ENCODE results near the gene RPL15.

Gene RPL15

DNA sequence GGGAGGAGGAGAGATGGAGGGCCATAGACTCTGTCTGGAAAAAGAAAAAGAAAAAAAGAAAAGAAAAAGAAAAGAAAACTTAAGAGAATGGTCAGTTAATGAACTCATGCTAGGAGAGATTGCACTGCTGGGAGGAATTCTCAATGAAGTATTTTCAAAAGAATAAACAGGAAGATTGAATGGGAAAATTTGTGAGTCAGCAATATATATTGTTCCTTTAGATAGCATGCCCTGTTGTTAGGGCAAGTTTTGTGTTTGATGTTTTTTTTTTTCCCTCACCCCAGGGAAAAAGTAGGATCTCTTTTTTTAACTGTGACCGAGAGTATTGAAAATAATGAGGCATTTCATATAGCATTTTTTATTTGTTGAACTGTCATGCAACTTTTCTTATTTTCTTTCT, 20.4 kb downstream of the RPL15 start:
- no peak for DNase-seq

- no peak for DNase-seq
Measured at GRCh38 chr3:23938688-23939087, 21.8 kb downstream of the RPL15 start.

DNA sequence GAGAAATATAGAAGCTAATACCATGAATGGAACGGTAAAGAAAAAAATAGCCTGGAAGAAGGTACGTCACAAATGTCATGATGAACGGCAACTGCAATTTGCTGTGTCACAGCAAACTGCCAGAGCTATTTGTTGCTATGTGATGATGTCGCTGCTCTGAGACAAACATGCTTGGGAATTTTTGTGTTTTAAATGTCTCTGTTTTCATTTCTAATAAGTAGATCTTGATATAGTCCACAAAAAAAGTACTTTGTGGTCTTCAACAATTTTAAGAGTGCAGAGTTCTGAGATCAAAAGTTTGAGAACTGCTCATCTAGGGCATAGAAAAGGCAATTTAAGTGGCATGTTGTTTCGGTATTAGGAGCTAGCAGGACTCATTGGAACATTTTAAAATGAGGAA, 23.8 kb downstream of the RPL15 start:
- DNase-seq, result no peak

DNA sequence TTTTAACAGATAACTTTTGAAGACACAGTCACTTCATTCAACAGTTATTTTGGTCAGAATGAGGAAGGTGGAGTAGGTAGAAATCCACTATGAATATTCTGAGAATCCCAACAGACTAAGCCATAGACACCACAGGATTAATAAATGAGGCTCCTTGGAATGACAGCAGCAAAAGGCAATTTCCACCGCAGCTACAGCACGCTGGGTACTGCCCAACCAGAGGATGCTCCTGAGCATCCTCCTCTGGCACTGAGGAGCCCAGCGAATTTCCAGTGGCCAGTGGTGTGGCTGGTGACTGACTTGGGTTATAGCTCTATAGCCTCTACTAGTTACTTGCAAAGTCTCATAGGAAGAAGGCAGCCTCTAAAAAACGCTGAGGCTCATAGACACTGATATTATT, 24.5 kb downstream of the RPL15 start:
- DNase-seq, result no peak

GRCh38 chr3:23942546-23942945, 25.6 kb downstream of the RPL15 start:
- no peak for DNase-seq

DNA sequence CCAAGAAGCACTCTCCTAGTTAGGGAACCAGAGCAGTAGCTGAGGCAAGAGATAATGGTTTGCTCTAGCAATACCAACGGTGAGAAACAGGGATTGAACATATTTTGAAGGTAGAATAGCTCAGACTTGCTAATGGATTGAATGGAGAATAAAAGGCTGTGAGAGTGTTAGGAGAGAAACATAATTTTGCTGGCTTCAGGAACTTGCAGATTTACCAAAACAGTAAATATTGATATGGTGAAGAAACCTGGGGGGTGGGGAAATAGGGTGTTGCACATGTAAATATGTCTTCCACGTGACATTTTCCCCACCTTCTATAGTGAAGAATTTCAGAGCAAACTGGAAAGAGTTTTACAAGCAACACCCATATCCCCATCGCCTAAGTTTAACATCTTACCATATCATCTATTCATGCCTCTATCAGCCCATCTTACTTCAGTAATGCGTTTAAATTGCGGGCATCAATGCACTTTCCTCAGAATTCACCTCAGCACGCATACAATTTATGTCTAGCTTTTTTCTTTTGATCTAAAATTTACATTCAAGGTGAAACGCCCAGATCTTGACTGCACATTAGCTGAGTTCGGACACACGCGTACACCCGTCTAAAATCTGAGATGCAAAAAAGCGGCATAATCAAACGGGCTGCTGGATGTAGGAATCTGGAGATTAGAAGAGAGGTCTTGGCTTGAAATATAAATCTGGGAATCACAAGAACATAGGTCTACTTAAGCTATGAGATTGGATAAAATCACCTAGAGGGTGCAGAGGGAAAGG, 27.3 kb downstream of the RPL15 start:
- DNase-seq, result no peak

DNA sequence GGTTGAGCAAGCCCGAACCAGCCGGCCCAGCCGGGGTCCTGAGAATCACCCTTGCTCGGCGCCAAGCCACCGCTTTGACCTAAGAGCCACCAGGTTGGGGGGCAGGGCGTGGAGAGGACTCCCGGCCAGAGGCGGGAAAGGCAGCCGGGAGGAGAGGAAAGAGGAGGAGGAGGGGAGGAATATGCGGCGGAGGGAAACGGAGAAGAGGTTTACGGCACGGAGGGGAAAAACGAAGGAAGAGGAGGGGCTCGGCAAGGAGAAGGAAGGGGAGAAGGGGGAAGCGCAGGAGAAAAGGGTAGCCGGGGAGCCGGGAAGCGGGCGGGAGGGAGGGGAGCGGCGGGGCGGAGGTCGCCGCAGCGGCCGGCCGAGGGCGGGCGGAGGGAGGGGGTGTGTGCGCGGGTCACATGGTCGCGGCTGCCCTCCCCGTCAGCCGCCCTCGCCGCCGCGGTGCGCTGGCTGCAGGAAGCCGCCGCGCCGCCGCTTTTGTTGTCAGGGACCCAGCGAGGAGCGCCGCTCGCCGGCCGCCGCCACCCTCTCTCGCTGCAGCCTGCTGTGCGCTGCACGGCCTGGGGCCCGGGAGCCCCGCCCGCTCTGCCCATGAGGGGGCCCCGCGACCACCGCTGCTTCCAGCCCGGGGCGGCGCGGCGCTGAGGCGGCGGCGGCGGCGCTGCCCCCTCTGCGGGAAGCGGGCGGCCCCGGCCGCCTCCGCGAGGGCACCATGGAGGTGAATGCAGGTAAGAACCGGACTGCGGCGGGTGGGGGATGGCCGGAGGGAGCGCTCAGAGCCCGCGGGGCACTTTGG, 28.1 kb downstream of the RPL15 start, which contains the start of gene NR1D2:
Gene NR1D2, plus strand, starts transcription at position 426 of the 802 bp plus-strand sequence. Its CDS starts 293 bp downstream, at position 719.
- peak; percentile 18 for DNase-seq

GRCh38 chr3:23945663-23945912, 28.7 kb downstream of the RPL15 start:
- no peak for DNase-seq

GRCh38 chr3:23945913-23946687, 29.2 kb downstream of the RPL15 start:
- DNase-seq, result peak; percentile 96

DNA sequence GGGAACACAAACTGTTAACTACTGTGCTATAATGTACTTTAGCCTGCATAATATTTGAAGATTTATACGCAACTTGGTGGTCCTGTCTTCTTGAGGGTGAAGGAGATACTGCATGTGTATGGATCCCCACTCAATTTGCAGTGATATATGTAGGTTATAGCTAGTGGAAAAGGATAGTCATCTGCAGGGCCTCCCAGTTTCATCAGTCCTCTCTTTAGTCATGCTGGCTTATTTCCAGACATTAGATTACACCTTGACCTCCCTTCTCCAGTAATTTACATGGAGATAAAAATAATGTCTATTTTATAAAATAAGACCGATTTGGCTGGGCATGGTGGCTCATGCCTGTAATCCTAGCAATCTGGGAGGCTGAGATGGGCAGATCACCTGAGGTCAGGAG, 31.8 kb downstream of the RPL15 start:
- DNase-seq, result no peak

- DNase-seq, result no peak
Measured at GRCh38 chr3:23949784-23950183, 32.9 kb downstream of the RPL15 start.

GRCh38 chr3:23950293-23950692, 33.4 kb downstream of the RPL15 start:
- no peak for DNase-seq

- DNase-seq, result no peak
Measured at GRCh38 chr3:23952646-23953045, 35.7 kb downstream of the RPL15 start.

DNA sequence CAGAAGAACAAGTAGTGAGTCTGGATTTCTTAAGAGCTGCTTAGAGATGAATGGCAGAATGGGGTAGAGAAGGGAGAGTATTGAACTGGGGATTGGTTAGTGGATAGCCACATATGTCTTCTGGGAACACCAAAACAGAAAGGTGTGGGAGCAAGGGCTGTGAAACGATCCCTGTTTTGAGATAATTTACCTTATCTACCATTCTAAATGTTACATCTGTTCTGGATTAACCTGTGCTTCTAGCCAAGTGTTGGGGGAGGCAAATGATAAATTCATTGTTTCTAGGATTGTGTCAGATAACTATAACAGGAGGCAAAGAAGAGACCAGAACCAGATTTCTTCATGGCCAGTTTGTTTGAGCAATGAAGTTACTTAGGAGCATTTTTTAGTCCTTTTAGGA, 36.6 kb downstream of the RPL15 start:
- no peak for DNase-seq

GRCh38 chr3:23954144-23954543, 37.2 kb downstream of the RPL15 start:
- no peak for DNase-seq

DNA sequence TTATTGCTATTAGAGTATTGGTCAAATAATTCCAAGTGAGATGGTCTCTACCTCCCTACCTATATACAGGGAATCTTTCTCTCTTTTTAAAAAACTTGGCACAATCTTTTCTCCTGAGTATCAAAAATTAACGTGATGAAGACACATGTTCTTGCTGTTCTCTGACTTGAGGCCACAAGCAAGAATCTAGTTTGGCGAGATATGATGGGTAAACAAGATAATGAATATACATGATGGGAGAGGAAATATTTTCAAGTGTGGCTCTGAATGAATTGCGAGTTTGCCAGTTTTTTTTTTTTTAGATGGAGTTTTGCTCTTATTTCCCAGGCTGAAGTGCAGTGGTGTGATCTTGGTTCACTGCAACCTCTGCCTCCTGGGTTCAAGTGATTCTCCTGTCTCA, 39.8 kb downstream of the RPL15 start:
- DNase-seq, result no peak

DNA sequence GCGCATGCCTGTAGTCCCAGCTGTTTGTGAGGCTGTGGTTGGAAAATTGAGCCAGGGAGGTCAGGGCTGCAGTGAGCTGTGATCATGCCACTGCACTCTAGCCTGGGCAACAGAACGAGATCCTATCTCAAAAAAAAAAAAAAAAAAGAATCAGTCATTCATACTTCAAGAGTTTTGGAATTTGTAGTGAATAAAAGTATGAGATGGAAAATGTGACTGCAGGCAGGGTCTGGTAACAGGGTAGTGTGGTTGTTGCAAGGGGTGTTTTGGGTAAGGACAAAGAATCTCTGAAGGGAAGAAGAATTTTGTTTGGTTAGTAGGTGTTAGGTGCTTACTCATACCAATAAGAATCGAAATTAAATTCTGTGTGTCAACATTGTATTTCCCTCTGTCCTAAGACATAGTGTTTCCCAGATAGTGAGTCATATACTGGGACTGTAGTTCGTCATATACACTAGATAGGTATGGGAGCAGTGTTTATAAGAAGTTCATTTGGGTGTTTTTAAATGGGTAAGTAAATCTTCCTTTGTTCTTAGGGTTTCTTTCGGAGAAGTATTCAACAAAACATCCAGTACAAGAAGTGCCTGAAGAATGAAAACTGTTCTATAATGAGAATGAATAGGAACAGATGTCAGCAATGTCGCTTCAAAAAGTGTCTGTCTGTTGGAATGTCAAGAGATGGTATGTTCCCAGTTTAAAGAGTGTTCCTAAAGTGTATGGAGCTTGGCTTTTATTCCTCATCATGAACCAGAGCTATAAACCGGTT, 42.4 kb downstream of the RPL15 start:
- DNase-seq, result no peak

- DNase-seq, result no peak
Measured at GRCh38 chr3:23960649-23961048, 43.7 kb downstream of the RPL15 start.

DNA sequence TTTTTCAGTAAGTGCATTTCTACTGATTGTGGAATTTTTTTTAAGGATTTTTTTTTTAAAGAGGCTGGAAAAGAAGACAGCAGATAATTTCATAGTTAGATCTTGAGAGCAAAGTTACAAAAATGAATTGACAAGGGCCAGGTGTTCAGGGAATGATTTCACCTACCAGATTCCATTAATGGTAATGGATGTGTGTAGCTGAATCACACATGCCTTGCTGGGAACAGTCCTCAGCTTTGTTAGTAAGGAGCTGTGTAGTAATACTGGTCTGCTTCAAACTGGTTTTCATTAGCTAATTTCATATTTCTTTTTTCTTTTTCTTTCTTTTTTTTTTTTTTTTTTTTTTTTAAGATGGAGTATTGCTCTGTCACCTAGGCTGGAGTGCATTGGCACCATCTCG, 44.1 kb downstream of the RPL15 start:
- DNase-seq, result no peak

DNA sequence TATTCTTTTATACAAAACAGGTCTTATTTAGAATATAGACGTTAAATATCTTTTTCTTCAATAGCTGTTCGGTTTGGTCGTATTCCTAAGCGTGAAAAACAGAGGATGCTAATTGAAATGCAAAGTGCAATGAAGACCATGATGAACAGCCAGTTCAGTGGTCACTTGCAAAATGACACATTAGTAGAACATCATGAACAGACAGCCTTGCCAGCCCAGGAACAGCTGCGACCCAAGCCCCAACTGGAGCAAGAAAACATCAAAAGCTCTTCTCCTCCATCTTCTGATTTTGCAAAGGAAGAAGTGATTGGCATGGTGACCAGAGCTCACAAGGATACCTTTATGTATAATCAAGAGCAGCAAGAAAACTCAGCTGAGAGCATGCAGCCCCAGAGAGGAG, 45.0 kb downstream of the RPL15 start:
- DNase-seq, result no peak

- no peak for DNase-seq
Measured at GRCh38 chr3:23964537-23965235, 47.8 kb downstream of the RPL15 start.

- no peak for DNase-seq
Measured at GRCh38 chr3:23966328-23966727, 49.4 kb downstream of the RPL15 start.
